SH-SY5Y (cell line): Measurements from ENCODE around the gene HMCN1.

ENCODE experiments used
- GATA2 ChIP-seq: IDR thresholded peaks from 2 replicates; pipeline ENCODE4 v1.6.1; 2011; ENCODE audit warnings: mild to moderate bottlenecking, low read depth, low read length
- GATA3 ChIP-seq: IDR thresholded peaks from 2 replicates; pipeline ENCODE4 v1.6.1; 2011; ENCODE audit warnings: low read depth, mild to moderate bottlenecking, low read length, moderate library complexity

HMCN1 gene

GRCh38 chr1:185838111-185838510, 103.9 kb downstream of the HMCN1 start:
- TF ChIP-seq GATA3: no peak

GRCh38 chr1:185840880-185841279, 106.7 kb downstream of the HMCN1 start:
- TF ChIP-seq GATA2: no peak
- no peak for TF ChIP-seq GATA3

- TF ChIP-seq GATA2 (no peak), GATA3 (no peak)
Measured at GRCh38 chr1:185843297-185843869, 109.2 kb downstream of the HMCN1 start.

GRCh38 chr1:185843986-185844385, 109.8 kb downstream of the HMCN1 start:
- no peak for TF ChIP-seq GATA2

- no peak for TF ChIP-seq GATA2
- no peak for TF ChIP-seq GATA3
Measured at GRCh38 chr1:185846672-185847444, 112.7 kb downstream of the HMCN1 start.

GRCh38 chr1:185849014-185849413, 114.8 kb downstream of the HMCN1 start:
- no peak for TF ChIP-seq GATA3
- TF ChIP-seq GATA2: no peak

- no peak for TF ChIP-seq GATA3
- no peak for TF ChIP-seq GATA2
Measured at GRCh38 chr1:185850366-185850765, 116.2 kb downstream of the HMCN1 start.

GRCh38 chr1:185853739-185854138, 119.5 kb downstream of the HMCN1 start:
- TF ChIP-seq GATA3: no peak
- no peak for TF ChIP-seq GATA2

- TF ChIP-seq GATA3: no peak
- no peak for TF ChIP-seq GATA2
Measured at GRCh38 chr1:185856482-185856881, 122.3 kb downstream of the HMCN1 start.

- TF ChIP-seq GATA2: no peak
- TF ChIP-seq GATA3: no peak
Measured at GRCh38 chr1:185857442-185857841, 123.3 kb downstream of the HMCN1 start.

- TF ChIP-seq GATA2 (no peak), GATA3 (no peak)
Measured at GRCh38 chr1:185860311-185860710, 126.1 kb downstream of the HMCN1 start.

- TF ChIP-seq GATA3 (no peak), GATA2 (no peak)
Measured at GRCh38 chr1:185860859-185861258, 126.7 kb downstream of the HMCN1 start.

GRCh38 chr1:185861630-185862029, 127.4 kb downstream of the HMCN1 start:
- TF ChIP-seq GATA3: no peak
- no peak for TF ChIP-seq GATA2

- TF ChIP-seq GATA2 (no peak), GATA3 (no peak)
Measured at GRCh38 chr1:185862235-185862634, 128.0 kb downstream of the HMCN1 start.

- TF ChIP-seq GATA3 (no peak), GATA2 (no peak)
Measured at GRCh38 chr1:185864331-185864730, 130.1 kb downstream of the HMCN1 start.
